HepG2 (cell line): ENCODE results near the gene ABL2. TPM values are rescaled to one million over a fixed set of nuclear protein-coding genes. Genes with fewer than 3 reads are reported as not detected.

Experiments
- ATF5 ChIP-seq: sonication (generic); formaldehyde crosslinking; IDR thresholded peaks from 2 replicates; pipeline ENCODE4 v1.4.0; 2020; ENCODE audit warnings: mild to moderate bottlenecking, low read depth, missing genetic modification reagents
- CENPBD1 ChIP-seq: sonication (generic); formaldehyde crosslinking; IDR thresholded peaks from 2 replicates; pipeline ENCODE4 v1.8.0; 2022; ENCODE audit warnings: missing genetic modification reagents, low read depth, mild to moderate bottlenecking, borderline replicate concordance
- CREB3 ChIP-seq: sonication (generic); formaldehyde crosslinking; IDR thresholded peaks from 2 replicates; pipeline ENCODE4 v1.5.0; 2020; ENCODE audit warnings: missing genetic modification reagents
- CSRNP2 ChIP-seq: sonication (generic); formaldehyde crosslinking; conservative IDR thresholded peaks from 2 replicates; pipeline ENCODE4 v1.8.0; 2022; ENCODE audit warnings: low read depth, missing genetic modification reagents
- KLF13 ChIP-seq: sonication (generic); formaldehyde crosslinking; IDR thresholded peaks from 2 replicates; pipeline ENCODE4 v1.4.0; 2020; ENCODE audit warnings: mild to moderate bottlenecking, missing genetic modification reagents
- MBNL3 ChIP-seq: fragments of 250-450 bp; sonication (Bioruptor Pico); conservative IDR thresholded peaks from 2 replicates; pipeline ENCODE4 v1.8.0; 2022; ENCODE audit warnings: mild to moderate bottlenecking, inconsistent platforms
- NFYB ChIP-seq: sonication (generic); formaldehyde crosslinking; IDR thresholded peaks from 2 replicates; pipeline ENCODE4 v1.4.0; 2020; ENCODE audit warnings: missing genetic modification reagents
- PITX1 ChIP-seq: sonication (generic); formaldehyde crosslinking; IDR thresholded peaks from 2 replicates; pipeline ENCODE4 v1.5.1; 2020; ENCODE audit warnings: mild to moderate bottlenecking, missing genetic modification reagents
- POLR2A ChIP-seq, 2 experiments: IDR thresholded peaks; 2 replicates each; pipeline ENCODE4 v1.6.1; 2011; ENCODE audit warnings: low read depth in 2 of 2, low read length in 2 of 2, mild to moderate bottlenecking in 1 of 2, moderate library complexity in 1 of 2; ENCODE audit not compliant: insufficient read depth in 1 of 2
- SMARCC2 ChIP-seq: fragments of 450-650 bp; IDR thresholded peaks from 2 replicates; pipeline ENCODE4 v1.6.1; 2017; ENCODE audit warnings: antibody characterized with exemption, mild to moderate bottlenecking
- SNAPC4 ChIP-seq: sonication (generic); formaldehyde crosslinking; IDR thresholded peaks from 2 replicates; pipeline ENCODE4 v1.4.0; 2020; ENCODE audit warnings: mild to moderate bottlenecking, missing genetic modification reagents
- TSC22D2 ChIP-seq: sonication (generic); formaldehyde crosslinking; IDR thresholded peaks from 2 replicates; pipeline ENCODE4 v1.5.1; 2020; ENCODE audit warnings: missing genetic modification reagents, mild to moderate bottlenecking, borderline replicate concordance
- ZEB1 ChIP-seq: IDR thresholded peaks from 2 replicates; pipeline ENCODE4 v1.6.1; 2012; ENCODE audit warnings: mild to moderate bottlenecking, low read depth, inconsistent platforms; ENCODE audit not compliant: insufficient replicate concordance
- ZHX1 ChIP-seq: sonication (generic); formaldehyde crosslinking; IDR thresholded peaks from 2 replicates; pipeline ENCODE4 v1.8.1; 2022; ENCODE audit warnings: low read depth, mild to moderate bottlenecking, missing genetic modification reagents
- ZNF496 ChIP-seq: sonication (generic); formaldehyde crosslinking; IDR thresholded peaks from 2 replicates; pipeline ENCODE4 v1.8.1; 2023; ENCODE audit warnings: mild to moderate bottlenecking, moderate library complexity, missing genetic modification reagents; ENCODE audit not compliant: insufficient replicate concordance
- ZNF576 ChIP-seq: sonication (generic); formaldehyde crosslinking; IDR thresholded peaks from 2 replicates; pipeline ENCODE4 v1.4.0; 2020; ENCODE audit warnings: mild to moderate bottlenecking, missing genetic modification reagents
- ZNF841 ChIP-seq: sonication (generic); formaldehyde crosslinking; IDR thresholded peaks from 2 replicates; pipeline ENCODE4 v1.8.1; 2023; ENCODE audit warnings: missing genetic modification reagents, borderline replicate concordance
- polyA plus RNA-seq, 8 experiments: library from polyadenylated mRNA; depleted of rRNA in 3 of 8; stranded (reverse) in 7 of 8; unstranded in 1 of 8; fragments of >200 nt; fragmentation: Illumina TruSeq in 4 of 8; extraction: Trizol in 4 of 8; gene quantifications; 2 replicates each; pipeline versions ENCODE4 v1.2.1 to v1.2.3, GENCODE V29; 2011 to 2016; ENCODE audit warnings: low read depth in 4 of 8, missing spikeins in 1 of 8, mixed read lengths in 1 of 8; ENCODE audit not compliant: insufficient read depth in 1 of 8
- total RNA-seq, 5 experiments: library from RNA; depleted of rRNA; stranded (reverse); fragments of >200 nt; fragmentation: Illumina TruSeq; extraction: Trizol; gene quantifications; 2 replicates each; pipeline ENCODE4 v1.2.3, GENCODE V29; 2016; ENCODE audit warnings: low read depth in 1 of 5

The ABL2 gene
- total and polyA plus RNA-seq, 2 of the 13 experiments (the other 11 are each of a cell fraction or from before 2014, with no cell fraction given) = 5.8 to 6.0 TPM

GRCh38 chr1:179081687-179082332 is 147.7 kb downstream of the ABL2 start, which contains the start of gene TOR3A (continued):
- TF ChIP-seq ATF5 (no peak), ZHX1 (CRISPR knock-in tag) (no peak), TSC22D2 (CRISPR knock-in tag) (peak; percentile 65; the same call in 1 of the 2 replicates), ZNF576 (CRISPR knock-in tag) (no peak), CSRNP2 (CRISPR knock-in tag) (no peak), SMARCC2 (no peak), KLF13 (CRISPR knock-in tag) (no peak; the same call in 1 of the 2 replicates), ZEB1 (peak; percentile 35), CREB3 (no peak), ZNF496 (CRISPR knock-in tag) (no peak), MBNL3 (CRISPR knock-in tag) (no peak), SNAPC4 (peak; percentile 48; the same call in 1 of the 2 replicates), NFYB (CRISPR knock-in tag) (peak; percentile 90), POLR2A (IDR thresholded peaks at IDR 0.05; ENCODE audit: insufficient read depth in 1 of 2, low read depth in 2 of 2, low read length in 2 of 2) (peak; percentile 74 to 75), PITX1 (CRISPR knock-in tag) (peak; percentile 70), ZNF841 (CRISPR knock-in tag) (no peak), CENPBD1 (CRISPR knock-in tag) (no peak)
